Measurements from ENCODE around the gene FRY. TPM values are rescaled to one million over a fixed set of nuclear protein-coding genes. Genes with fewer than 3 reads are reported as not detected.

Gene FRY
- total RNA-seq, 1 donor from 2014 or later = 29.6 TPM

DNA sequence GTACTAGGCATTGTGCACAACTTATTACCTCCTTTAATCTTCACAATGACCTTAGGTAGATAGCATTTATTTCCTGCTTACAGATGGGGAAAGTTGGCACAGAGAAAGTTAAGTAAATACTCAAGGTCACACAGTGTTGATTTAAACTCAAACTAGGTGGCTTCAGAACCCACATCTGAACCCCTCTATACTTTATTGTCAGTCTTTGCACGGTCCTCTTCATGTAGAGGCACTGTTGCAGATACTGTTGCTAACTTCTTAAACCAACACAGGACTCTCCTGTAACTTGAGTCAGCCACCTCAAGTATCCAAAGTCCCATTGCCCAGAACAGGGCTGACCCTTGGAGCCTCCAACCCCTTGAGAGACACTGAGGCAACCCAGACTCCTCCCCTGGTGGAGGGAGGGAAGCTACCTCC, 48.8 kb downstream of the FRY start:
- DNase-seq (ENCODE audit: low spot score) = no peak

DNA sequence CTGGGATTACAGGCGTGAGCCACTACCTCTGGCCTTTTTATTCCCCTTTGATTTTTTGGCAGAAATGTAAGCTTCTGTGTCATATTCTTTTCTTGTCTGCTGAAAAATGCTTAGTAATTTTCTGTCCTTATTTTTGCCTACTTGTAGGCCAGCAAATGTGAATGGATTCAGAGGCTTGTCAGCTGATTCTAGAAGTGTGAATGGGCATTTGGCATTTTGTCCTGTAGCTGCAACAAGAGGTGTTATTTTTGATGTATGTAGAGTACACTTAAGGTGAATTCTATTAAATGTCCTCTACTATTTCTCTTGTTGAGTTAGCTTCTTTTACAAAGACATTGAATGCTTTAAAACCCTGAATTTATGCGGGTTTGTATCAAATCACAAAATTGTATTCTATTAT, 50.0 kb downstream of the FRY start:
- DNase-seq (ENCODE audit: low spot score) = no peak

GRCh38 chr13:32086366-32086765, 54.8 kb downstream of the FRY start:
- DNase-seq (ENCODE audit: low spot score) = peak; percentile 46

GRCh38 chr13:32086791-32087441, 55.3 kb downstream of the FRY start:
- DNase-seq (ENCODE audit: low spot score) = no peak

- peak; percentile 49 for DNase-seq (ENCODE audit: low spot score)
Measured at GRCh38 chr13:32087955-32088747, 56.6 kb downstream of the FRY start.

DNA sequence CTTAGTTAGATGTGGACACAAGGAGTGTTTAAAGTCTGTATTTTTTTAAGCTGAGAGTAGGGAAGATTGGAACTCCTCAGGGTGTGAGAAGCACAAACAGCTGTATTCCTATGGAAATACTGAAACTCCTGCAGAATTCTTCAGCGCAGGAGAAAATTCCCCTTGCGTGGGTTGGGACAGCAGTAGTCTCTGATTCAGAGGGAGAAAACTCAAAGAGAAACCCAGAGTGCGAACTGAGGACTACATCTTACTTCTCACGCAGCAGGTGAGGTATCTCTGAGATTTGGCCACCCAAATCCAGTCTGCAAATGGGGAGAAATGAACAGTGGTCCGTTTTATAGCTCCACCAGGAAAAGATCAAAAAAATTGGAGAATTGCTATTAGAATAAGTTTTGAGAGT, 60.9 kb downstream of the FRY start:
- DNase-seq (ENCODE audit: low spot score) = no peak

- no peak for DNase-seq (ENCODE audit: low spot score)
Measured at GRCh38 chr13:32093006-32093405, 61.4 kb downstream of the FRY start.

DNA sequence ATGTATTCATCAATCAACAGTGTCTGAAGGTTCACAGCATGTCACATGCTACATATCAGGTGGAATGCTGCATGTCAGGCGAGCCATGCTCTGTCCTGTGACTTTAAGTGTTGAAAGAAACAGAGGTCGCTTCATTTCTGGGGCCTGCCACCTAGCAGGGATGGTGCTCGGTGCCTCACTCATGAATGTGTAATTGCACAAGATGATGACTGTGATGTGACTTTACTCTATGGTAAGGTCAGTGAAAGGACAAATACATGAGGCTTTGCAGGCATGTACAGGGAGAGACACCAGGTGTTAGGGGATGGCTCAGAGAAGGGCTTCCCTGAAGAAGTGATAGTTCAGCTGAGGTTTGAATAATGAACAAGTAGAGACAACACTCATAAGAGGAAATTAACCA, 66.7 kb downstream of the FRY start:
- no peak for DNase-seq (ENCODE audit: low spot score)

DNA sequence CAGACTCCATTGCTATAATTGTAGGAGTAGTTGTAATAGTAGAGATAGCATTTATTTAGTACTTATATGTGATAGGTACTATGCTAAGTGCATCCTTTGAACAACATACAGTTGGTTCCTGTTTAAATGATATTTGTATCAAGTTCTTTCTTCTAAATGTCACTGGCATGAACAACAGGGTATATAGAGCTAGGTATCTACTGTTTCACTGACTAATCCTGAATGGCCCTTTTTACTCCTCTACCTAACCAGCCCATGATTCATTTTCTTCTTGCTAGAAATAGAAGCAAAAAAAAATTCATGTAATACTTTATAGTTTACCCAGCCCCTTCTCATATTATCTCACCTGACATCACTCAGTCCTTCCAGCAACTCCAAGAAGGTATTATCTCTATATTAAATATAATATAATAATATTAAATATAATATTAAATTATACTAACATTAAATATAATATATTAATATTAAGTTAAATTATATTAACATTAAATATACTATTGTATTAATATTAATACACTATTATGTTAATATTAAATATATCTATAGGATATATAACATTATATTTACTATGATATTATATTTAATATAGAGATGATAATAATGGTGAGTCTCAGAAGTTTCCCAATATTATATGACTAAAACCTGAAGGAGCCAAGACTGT, 74.2 kb downstream of the FRY start:
- no peak for DNase-seq (ENCODE audit: low spot score)

GRCh38 chr13:32107474-32107873, 75.9 kb downstream of the FRY start:
- no peak for DNase-seq (ENCODE audit: low spot score)

DNA sequence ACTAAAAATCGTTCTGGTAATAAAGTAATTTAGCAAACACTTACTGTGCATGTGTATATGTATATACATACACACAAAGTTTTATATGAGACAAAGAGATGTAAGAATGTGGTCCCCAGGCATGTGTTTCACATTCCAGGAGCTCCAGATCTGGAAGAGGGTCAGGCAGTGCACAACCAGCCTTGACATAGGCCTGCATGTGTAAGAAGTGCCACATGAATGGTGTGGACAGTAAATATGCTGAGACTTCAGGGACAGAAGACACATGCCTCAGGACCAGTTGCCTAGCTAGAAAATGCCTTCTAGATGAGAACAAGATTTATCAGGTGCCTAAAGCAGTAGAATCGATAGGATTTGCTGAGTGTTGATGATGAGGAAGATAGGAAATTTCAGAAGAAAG, 76.4 kb downstream of the FRY start:
- DNase-seq (ENCODE audit: low spot score) = no peak

GRCh38 chr13:32113532-32113931, 82.0 kb downstream of the FRY start:
- DNase-seq (ENCODE audit: low spot score) = peak; percentile 34

GRCh38 chr13:32114284-32114950, 82.8 kb downstream of the FRY start:
- no peak for DNase-seq (ENCODE audit: low spot score)

GRCh38 chr13:32115066-32115465, 83.5 kb downstream of the FRY start:
- DNase-seq (ENCODE audit: low spot score) = peak; percentile 23

DNA sequence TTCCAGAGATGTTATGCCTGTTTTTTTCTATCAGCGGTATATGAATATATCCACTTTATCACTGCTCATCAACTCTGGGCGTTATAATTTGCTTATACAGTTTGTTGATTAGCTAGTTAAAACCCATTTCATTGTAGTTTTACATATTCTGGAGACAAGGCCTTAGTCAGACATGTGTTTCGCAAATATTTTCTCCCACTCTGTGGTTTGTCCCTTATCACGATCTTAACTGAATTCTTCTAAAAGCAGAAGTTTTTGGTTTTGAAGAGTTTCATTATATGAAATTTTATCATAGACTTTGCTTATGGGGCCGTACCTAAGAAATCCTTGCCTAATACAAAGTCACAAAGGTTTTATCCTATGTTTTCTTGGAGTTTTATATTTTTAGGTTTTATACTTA, 84.6 kb downstream of the FRY start:
- DNase-seq (ENCODE audit: low spot score) = peak; percentile 13

DNA sequence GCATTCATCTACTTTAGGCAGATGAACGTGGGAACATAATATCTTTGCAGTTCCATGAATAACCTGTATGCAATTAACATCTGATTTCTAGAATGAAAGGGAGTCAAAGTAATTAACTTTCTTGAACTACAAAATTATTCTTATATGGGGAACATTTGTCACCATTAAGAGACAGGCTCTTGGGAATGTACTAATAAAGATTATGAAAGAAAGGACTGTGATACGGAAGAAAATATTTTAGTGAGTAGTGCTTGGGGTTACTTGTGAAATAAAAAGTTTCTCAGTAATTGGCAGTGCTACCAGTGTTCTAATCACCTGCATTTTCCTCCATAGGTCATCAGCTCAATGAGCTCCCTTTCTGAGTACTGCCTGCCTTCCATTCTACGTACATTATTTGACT, 85.4 kb downstream of the FRY start:
- DNase-seq (ENCODE audit: low spot score) = no peak

DNA sequence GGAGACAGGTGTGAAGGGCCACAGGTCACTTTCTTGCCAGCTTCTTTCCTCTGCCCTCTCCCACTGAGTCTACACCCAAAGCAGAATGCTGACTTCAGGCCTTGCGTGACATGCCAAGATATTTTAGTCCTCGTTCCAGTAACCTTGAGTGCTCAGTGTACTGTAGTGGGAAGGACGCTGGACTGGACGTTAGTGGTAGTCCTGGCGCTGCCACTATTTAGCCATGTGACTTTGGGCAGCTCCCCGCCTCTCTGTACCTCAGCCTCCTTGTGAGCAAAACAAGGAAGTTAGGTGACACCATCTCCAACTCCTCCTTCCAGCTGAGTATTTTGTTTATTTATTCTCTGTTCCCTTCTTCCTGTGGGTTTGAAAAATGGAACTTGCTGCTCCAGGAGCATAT, 86.1 kb downstream of the FRY start:
- no peak for DNase-seq (ENCODE audit: low spot score)

DNA sequence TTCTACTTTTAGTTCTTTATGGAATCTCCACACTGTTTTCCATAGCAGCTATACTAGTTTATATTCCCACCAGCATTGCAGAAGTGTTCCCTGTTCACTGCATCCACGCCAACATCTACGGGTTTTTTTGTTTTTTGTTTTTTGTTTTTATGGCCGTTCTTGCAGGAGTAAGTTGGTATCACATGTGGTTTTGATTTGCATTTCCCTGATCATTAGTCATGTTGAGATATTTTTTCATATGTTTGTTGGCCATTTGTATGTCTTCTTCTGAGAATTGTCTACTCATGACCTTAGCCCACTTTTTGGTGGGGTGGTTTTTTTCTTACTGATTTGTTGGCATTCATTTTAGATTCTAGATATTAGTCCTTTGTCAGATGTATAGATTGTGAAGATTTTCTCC, 89.7 kb downstream of the FRY start:
- DNase-seq (ENCODE audit: low spot score) = no peak

DNA sequence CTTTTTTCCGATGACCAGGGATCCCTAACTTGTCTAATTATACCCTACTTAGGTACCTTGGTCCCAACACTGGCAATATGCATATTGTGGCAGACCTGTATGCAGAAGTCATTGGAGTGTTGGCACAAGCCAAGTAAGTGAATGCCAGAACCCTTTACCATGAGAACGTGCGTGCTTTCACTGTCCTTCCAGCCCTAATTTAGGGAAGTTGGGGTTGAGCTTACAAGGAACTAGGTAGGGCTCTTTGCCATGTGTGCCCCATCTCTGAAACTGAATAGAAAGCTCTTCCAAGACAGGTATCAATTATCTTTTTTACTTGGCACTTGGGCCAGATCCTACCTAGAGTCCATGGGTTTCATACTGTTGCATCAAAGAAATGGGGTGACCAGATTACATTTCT, 93.2 kb downstream of the FRY start:
- DNase-seq (ENCODE audit: low spot score) = no peak

GRCh38 chr13:32125221-32125689, 93.7 kb downstream of the FRY start:
- no peak for DNase-seq (ENCODE audit: low spot score)

DNA sequence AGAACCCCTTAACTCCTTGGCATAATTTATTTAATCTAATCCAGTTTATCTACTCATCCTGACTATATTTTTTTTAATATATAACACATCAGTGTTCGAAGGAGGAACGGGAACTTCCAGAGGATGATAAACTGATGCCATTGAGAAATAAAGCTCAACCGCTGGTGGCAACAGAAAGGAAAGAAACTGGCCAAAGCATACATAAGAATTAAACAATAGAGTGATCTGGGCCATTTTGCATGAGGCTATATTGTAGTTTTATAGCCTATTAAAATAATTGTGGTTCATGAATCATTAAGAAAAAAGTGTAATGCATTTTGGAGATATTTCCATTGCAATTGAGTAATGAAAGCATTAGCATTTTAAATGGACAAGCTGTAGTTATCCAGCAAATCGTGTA, 94.2 kb downstream of the FRY start:
- DNase-seq (ENCODE audit: low spot score) = no peak

GRCh38 chr13:32126278-32126677, 94.7 kb downstream of the FRY start:
- DNase-seq (ENCODE audit: low spot score) = no peak
